Tibial nerve (tissue), 4 donors: ENCODE data around the gene TMED6. TPM values are rescaled to one million over a fixed set of nuclear protein-coding genes. Genes with fewer than 3 reads are reported as not detected.

Source experiments
- DNase-seq, 2 donors: peaks; one replicate each; pipeline ENCODE4 v3.0.0-alpha.2; 2019; ENCODE audit warnings: low spot score in 2 of 2
- H3K27ac ChIP-seq, 4 donors: fragments of 200-600 bp; sonication (generic) in 3 of 4; one replicate each; pipeline ENCODE4 v1.5.1; 2017 to 2019; ENCODE audit warnings: mild to moderate bottlenecking in 1 of 4
- H3K27me3 ChIP-seq, 2 donors: fragments of 200-600 bp; sonication (generic) in 1 of 2; one replicate each; pipeline versions ENCODE4 v1.5.1 to v1.6.0; 2017 to 2019
- H3K36me3 ChIP-seq, 3 donors: fragments of 200-600 bp; sonication (generic); one replicate each; pipeline ENCODE4 v1.5.1; 2018 to 2019
- H3K4me1 ChIP-seq, 4 donors: fragments of 200-600 bp; sonication (generic) in 3 of 4; one replicate each; pipeline ENCODE4 v1.5.1; 2017 to 2019
- H3K4me3 ChIP-seq, 4 donors: fragments of 200-600 bp; sonication (generic) in 3 of 4; one replicate each; pipeline ENCODE4 v1.5.1; 2017 to 2019; ENCODE audit warnings: mild to moderate bottlenecking in 1 of 4, moderate library complexity in 1 of 4
- H3K9me3 ChIP-seq, 4 donors: fragments of 200-600 bp; sonication (generic) in 3 of 4; one replicate each; pipeline ENCODE4 v1.5.1; 2017 to 2019
- EP300 ChIP-seq, 2 donors: sonication (generic); formaldehyde crosslinking; IDR thresholded peaks; one replicate each; pipeline ENCODE4 v1.6.1; 2017; ENCODE audit warnings: antibody characterized with exemption in 2 of 2, mild to moderate bottlenecking in 1 of 2
- POLR2A ChIP-seq, 2 donors: fragments of 450-650 bp; IDR thresholded peaks; one replicate each; pipeline ENCODE4 v1.6.1; 2017; ENCODE audit warnings: antibody characterized with exemption in 2 of 2, mild to moderate bottlenecking in 2 of 2, moderate library complexity in 2 of 2
- WGBS, 2 donors: methylation state at CpG; one replicate each; pipeline ENCODE4 v1.1.5; 2018; 5-methylcytosine and 5-hydroxymethylcytosine counted together
- total RNA-seq, 4 donors: library from RNA; depleted of rRNA; stranded (reverse); fragments of >200 nt; gene quantifications; one replicate each; pipeline ENCODE4 v1.1.0, GENCODE V29; 2016
- TF ChIP-seq, protein P1 (sequence below), 5 experiments: fragments of 200-600 bp in 3 of 5; fragments of 450-650 bp in 2 of 5; sonication (generic) in 3 of 5; IDR thresholded peaks; one replicate each; pipeline ENCODE4 v1.5.1; 2016 to 2019; ENCODE audit warnings: antibody characterized with exemption in 5 of 5, mild to moderate bottlenecking in 3 of 5, moderate library complexity in 2 of 5

Gene TMED6
- total RNA-seq, 4 donors from 2014 or later, result not detected

DNA sequence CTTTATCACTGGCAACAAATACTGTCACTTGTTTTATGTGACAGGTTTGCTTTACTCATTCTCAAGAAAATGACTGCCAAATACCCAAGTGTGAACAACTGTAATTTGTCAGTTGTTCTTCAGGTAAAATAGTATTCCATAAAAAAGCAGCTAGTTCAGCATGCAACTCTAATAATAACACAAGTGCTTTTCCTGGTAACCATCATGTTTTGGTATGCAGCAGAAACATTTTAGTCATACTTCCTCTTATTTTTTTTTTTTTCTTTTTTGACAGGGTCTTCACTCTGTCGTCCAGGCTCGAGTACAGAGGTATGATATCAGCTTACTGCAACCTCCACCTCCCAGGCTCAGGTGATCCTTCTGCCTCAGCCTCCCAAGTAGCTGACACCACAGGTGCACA, 29.6 kb upstream of the TMED6 start:
- TF ChIP-seq, protein P1, sequence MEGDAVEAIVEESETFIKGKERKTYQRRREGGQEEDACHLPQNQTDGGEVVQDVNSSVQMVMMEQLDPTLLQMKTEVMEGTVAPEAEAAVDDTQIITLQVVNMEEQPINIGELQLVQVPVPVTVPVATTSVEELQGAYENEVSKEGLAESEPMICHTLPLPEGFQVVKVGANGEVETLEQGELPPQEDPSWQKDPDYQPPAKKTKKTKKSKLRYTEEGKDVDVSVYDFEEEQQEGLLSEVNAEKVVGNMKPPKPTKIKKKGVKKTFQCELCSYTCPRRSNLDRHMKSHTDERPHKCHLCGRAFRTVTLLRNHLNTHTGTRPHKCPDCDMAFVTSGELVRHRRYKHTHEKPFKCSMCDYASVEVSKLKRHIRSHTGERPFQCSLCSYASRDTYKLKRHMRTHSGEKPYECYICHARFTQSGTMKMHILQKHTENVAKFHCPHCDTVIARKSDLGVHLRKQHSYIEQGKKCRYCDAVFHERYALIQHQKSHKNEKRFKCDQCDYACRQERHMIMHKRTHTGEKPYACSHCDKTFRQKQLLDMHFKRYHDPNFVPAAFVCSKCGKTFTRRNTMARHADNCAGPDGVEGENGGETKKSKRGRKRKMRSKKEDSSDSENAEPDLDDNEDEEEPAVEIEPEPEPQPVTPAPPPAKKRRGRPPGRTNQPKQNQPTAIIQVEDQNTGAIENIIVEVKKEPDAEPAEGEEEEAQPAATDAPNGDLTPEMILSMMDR (IDR thresholded peaks at IDR 0.05), result no peak
- TF ChIP-seq EP300 (IDR thresholded peaks at IDR 0.05) (no peak), POLR2A (IDR thresholded peaks at IDR 0.05) (no peak)
- 71 to 72% methylated on average over 2 of the region's 2 CpGs for WGBS, 2 donors
- Histone ChIP-seq H3K36me3 (peaks cover 2 to 71% (median 2%) of the 10 kb centered on the region in 3 donors), H3K9me3 (no peaks in the 10 kb centered on the region), H3K4me1 (peaks cover 0 to 19% (median 3%) of the 10 kb centered on the region in 4 donors), H3K27ac (no peak overlapping the region), H3K4me3 (no peak overlapping the region), H3K27me3 (no peaks in the 10 kb centered on the region)
- no peak for DNase-seq

DNA sequence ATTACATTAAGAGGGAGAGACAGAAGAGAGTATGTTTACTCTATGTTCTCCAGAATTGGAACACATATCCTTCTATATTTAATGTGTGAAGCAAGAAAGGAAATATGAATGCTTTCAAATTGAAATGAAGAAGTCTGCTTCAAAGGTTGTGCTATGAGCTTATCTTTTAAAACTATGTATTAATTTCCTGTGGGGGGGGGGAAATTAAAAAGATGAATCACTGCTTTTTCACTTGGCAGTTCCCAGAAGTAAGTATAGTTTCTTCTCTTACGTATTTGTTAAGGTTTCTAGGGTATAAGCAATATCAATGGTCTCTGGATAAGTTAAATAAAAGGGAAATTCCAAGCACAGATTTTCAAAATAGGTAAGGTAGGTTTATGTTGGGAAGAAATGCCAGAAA, 27.2 kb upstream of the TMED6 start:
- WGBS, 2 donors, result 83 to 84% methylated on average over 1 of the region's 1 CpG
- peaks cover 2 to 69% (median 2%) of the 10 kb centered on the region in 3 donors for H3K36me3 ChIP-seq
- no peaks in the 10 kb centered on the region for H3K9me3 ChIP-seq
- H3K27ac ChIP-seq, result no peak overlapping the region
- no peak for DNase-seq
- no peaks in the 10 kb centered on the region for H3K27me3 ChIP-seq
- H3K4me3 ChIP-seq, result no peak overlapping the region
- TF ChIP-seq POLR2A (IDR thresholded peaks at IDR 0.05) (no peak), EP300 (IDR thresholded peaks at IDR 0.05) (no peak)
- TF ChIP-seq, protein P1 (IDR thresholded peaks at IDR 0.05), result no peak
- peaks cover 0 to 3% (median 0%) of the 10 kb centered on the region in 4 donors for H3K4me1 ChIP-seq

DNA sequence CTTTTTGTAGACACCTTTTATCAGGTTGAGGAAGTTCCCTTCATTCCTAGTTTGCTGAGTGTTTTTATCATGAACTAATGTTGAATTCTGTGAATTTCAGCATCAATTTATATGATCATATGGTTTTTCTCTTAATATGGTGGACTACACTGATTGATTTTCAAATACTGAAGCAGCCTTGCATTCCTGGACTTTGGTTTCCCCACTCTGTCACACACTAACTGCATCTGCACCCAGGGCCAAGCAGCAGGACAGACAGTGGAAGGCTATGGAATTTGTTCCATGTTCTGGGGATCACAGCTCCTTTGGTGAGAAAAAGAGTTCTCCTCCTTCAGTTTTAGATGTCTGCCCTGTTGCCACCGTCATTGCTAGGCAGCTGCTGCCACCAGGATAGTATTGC, 26.4 kb upstream of the TMED6 start:
- H3K36me3 ChIP-seq, result peaks cover 2 to 69% (median 2%) of the 10 kb centered on the region in 3 donors
- WGBS, 2 donors, result 79 to 80% methylated on average over 1 of the region's 1 CpG
- H3K4me3 ChIP-seq, result no peak overlapping the region
- no peak for DNase-seq
- no peaks in the 10 kb centered on the region for H3K9me3 ChIP-seq
- no peak for TF ChIP-seq EP300 (IDR thresholded peaks at IDR 0.05)
- H3K4me1 ChIP-seq, result peaks cover 0 to 4% (median 0%) of the 10 kb centered on the region in 4 donors
- H3K27me3 ChIP-seq, result no peaks in the 10 kb centered on the region
- H3K27ac ChIP-seq, result no peak overlapping the region

DNA sequence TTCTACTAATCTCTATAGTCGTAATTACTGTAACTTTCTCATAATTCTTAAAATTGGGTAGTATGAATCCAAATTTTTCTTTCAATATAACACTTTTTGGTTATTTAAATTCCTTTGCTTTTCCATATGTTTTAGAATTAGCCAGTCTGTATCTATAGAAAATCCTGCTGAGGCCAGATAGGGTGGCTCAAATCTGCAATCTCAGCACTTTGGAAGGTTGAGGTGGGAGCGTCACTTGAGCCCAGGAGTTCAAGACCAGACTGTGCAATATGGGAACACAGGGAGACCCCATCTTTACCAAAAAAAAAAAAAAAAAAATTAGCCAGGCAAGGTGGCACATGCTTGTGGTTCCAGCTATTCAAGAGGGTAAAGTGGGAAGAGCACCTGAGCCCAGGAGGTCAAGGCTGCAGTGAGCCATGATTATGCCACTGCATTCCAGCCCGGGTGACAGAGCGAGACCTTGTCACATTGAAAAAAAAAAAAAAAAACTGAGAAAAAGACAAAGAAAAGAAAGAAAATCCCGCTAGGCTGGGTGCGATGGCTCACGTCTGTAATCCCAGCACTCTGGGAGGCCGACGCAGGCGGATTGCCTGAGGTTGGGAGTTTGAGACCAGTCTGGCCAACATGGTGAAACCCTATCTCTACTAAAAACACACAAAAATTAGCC, 24.9 kb upstream of the TMED6 start:
- TF ChIP-seq EP300 (IDR thresholded peaks at IDR 0.05) (no peak), POLR2A (IDR thresholded peaks at IDR 0.05) (no peak)
- TF ChIP-seq, protein P1 (IDR thresholded peaks at IDR 0.05), result no peak
- H3K36me3 ChIP-seq, result peaks cover 0 to 65% (median 2%) of the 10 kb centered on the region in 3 donors

DNA sequence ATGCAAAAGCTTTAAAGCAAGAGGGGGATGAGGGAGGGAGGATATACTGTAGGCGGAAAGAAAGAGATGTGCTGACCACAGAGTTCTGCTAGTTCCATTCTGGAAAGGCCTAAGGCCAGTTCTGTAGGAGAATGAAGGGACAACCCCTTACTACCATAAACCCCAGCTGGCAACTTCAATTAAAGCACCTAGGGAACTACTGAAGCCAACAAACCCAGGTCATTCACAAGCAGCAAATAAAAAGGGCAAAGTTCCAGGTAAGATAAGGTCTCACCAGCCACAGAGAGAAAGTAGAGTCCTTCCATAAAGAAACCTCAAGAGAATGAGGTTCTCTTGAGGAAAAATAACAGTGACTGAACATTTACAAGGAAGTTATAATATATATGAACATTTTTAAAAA, 21.4 kb upstream of the TMED6 start:
- H3K4me3 ChIP-seq, result no peak overlapping the region
- H3K27ac ChIP-seq, result peak overlapping the region in 1 of 4 donors; percentile 20
- DNase-seq, result no peak
- TF ChIP-seq EP300 (IDR thresholded peaks at IDR 0.05) (no peak), POLR2A (IDR thresholded peaks at IDR 0.05) (no peak)
- TF ChIP-seq, protein P1 (IDR thresholded peaks at IDR 0.05), result no peak
- no peaks in the 10 kb centered on the region for H3K27me3 ChIP-seq
- H3K9me3 ChIP-seq, result no peaks in the 10 kb centered on the region
- peaks cover 0 to 67% (median 5%) of the 10 kb centered on the region in 3 donors for H3K36me3 ChIP-seq
- peaks cover 0 to 4% (median 0%) of the 10 kb centered on the region in 4 donors for H3K4me1 ChIP-seq
- WGBS, 2 donors, result 79 to 90% methylated on average over 1 of the region's 1 CpG

More for the DNA sequence above, 24.9 kb upstream of the TMED6 start:
- 92 to 93% methylated on average over 10 of the region's 10 CpGs for WGBS, 2 donors
- H3K4me3 ChIP-seq, result no peak overlapping the region
- DNase-seq, result no peak
- H3K4me1 ChIP-seq, result peaks cover 0 to 4% (median 0%) of the 10 kb centered on the region in 4 donors
- H3K9me3 ChIP-seq, result no peaks in the 10 kb centered on the region
- no peaks in the 10 kb centered on the region for H3K27me3 ChIP-seq
- no peak overlapping the region for H3K27ac ChIP-seq
